Measurements from ENCODE around the gene SNX30.

The SNX30 gene

GRCh38 chr9:112894041-112894440 lies 143.5 kb downstream of the SNX30 start:
- no peaks in the 10 kb centered on the region; the same call in 1 of the 2 replicates for H3K9me3 ChIP-seq (ENCODE audit: control insufficient read depth, insufficient read depth, low read length)

DNA sequence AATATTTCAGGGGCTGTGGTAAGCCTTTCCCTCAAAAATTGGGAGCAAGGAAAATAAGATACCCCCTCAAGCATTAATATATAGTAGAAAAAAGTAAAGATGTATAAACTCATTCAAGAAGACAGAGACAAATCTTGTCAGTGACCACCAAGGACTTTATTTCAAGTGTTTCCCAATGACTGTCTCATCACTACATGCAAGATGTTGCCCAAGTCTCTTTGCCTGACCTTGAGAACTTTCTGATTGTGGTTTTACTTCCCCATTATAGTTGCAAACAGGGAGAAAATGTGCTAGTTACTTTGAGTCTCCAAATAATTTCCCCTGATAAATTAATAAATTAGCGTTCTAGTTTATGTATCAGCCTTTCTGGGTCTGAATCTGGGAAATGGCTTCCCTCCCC lies 144.1 kb downstream of the SNX30 start:
- Histone ChIP-seq H3K4me1 (ENCODE audit: insufficient read depth, low read length) (no peaks in the 10 kb centered on the region), H3K9ac (ENCODE audit: low read depth, low read length) (no peak overlapping the region)

More at GRCh38 chr9:112894041-112894440, 143.5 kb downstream of the SNX30 start:
- H3K4me1 ChIP-seq (ENCODE audit: insufficient read depth, low read length): no peaks in the 10 kb centered on the region
- no peak overlapping the region for H3K9ac ChIP-seq (ENCODE audit: low read depth, low read length)
- H3K36me3 ChIP-seq (ENCODE audit: insufficient read depth, low read length): no peaks in the 10 kb centered on the region

DNA sequence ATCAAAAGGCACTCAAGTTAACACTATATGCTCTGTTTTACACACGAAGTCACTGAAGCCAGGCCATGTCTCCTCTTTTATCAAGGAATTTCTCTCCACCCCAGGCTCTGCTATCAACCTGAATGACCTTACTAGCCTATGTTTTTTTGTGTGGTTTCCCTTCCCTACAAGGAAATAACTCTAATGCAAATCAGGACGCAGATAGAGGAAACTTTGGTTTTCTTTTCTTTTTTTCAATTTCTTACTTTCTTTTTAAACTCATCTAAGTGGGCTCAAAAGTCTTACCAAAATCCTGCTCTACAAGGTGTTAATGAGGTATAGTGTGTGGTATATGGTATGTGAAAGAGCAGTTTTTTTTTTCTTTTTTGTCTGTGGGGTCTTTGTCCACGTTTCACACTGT lies 145.6 kb downstream of the SNX30 start:
- H3K9ac ChIP-seq (ENCODE audit: low read depth, low read length): no peak overlapping the region

More for the DNA sequence above, 144.1 kb downstream of the SNX30 start:
- H3K9me3 ChIP-seq (ENCODE audit: control insufficient read depth, insufficient read depth, low read length): no peaks in the 10 kb centered on the region; the same call in 1 of the 2 replicates
- H3K36me3 ChIP-seq (ENCODE audit: insufficient read depth, low read length): no peaks in the 10 kb centered on the region

DNA sequence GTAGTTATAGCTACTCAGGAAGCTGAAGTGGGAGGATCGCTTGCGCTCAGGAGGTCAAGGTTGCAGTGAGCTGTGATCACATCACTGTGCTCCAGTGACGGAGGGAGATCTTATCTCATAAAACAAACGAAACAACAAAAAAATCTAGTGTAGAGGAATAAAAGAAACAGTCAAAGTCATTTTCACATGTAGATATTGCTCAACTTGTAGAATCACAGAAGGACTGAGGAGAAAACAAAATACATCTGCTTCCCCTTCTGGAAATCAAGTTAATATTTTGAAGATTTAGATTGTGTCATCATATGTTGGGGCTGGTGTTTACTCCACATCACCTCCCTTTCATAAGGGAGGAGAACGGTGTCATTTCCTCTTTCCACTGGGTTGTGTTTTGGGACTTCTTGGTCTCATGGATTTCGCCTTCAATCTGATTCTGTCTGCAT lies 148.3 kb downstream of the SNX30 start:
- H3K9me3 ChIP-seq (ENCODE audit: control insufficient read depth, insufficient read depth, low read length): no peaks in the 10 kb centered on the region
- no peak overlapping the region for H3K9ac ChIP-seq (ENCODE audit: low read depth, low read length)
- H3K4me1 ChIP-seq (ENCODE audit: insufficient read depth, low read length): no peaks in the 10 kb centered on the region
- H3K36me3 ChIP-seq (ENCODE audit: insufficient read depth, low read length): no peaks in the 10 kb centered on the region

More for the DNA sequence above, 145.6 kb downstream of the SNX30 start:
- Histone ChIP-seq H3K4me1 (ENCODE audit: insufficient read depth, low read length) (no peaks in the 10 kb centered on the region), H3K9me3 (ENCODE audit: control insufficient read depth, insufficient read depth, low read length) (no peaks in the 10 kb centered on the region), H3K36me3 (ENCODE audit: insufficient read depth, low read length) (no peaks in the 10 kb centered on the region)

DNA sequence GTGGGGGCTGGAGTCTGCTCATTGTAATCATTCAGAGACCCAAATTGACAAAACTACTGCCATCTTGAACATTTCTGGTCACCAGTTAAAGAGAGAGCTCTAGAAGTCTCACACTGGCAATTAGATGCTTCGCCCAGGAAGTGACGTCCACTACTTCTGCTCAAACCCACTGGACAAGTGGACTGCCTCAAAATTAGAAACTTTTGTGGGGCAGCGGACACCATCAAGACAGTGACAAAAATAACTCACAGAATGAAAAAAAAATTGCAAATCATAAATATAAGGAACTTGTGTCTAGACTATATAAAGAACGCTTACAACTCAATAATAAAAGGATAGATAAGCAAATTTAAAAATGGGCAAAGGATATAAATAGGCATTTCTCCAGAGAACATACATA lies 149.9 kb downstream of the SNX30 start:
- Histone ChIP-seq H3K9ac (ENCODE audit: low read depth, low read length) (no peak overlapping the region), H3K36me3 (ENCODE audit: insufficient read depth, low read length) (no peaks in the 10 kb centered on the region), H3K9me3 (ENCODE audit: control insufficient read depth, insufficient read depth, low read length) (no peaks in the 10 kb centered on the region), H3K4me1 (ENCODE audit: insufficient read depth, low read length) (no peaks in the 10 kb centered on the region)

DNA sequence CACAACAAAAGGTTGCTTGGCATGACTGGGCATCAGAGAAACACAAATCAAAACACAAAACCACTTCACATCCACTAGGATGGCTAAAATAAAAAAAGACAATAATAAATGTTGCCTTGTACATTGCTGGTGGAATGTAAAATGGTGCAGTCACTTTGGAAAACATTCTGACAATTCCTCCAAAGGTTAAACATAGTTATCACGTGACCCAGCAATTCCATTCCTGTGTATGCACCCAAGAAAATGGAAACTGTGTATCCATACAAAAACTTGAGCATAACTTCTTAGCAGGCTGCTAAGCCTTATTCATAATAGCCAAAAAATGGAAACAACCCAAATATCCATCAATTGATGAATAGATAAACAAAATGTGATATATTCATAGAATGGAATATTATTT lies 150.3 kb downstream of the SNX30 start:
- H3K4me1 ChIP-seq (ENCODE audit: insufficient read depth, low read length): no peaks in the 10 kb centered on the region
- H3K9me3 ChIP-seq (ENCODE audit: control insufficient read depth, insufficient read depth, low read length): no peaks in the 10 kb centered on the region
- no peaks in the 10 kb centered on the region for H3K36me3 ChIP-seq (ENCODE audit: insufficient read depth, low read length)
- H3K9ac ChIP-seq (ENCODE audit: low read depth, low read length): no peak overlapping the region

DNA sequence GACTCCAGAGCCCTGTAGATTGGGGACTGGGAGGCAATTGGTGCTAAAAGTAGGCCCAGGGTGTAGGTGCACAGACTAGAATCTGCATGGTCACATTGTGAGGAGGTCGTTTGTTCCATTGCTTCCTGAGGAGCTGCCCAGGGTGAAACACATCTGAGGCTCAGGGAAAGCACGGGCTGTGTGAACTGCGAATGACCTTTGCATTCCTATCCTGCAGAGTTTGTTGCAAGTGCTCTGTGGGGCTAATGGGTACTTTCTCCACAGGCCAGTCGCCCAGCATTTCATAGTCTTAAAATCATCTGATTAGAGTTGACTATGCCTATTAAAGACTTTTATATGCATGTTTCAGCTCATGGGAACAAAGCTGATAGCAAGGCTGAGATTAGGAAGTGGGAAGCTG lies 154.5 kb downstream of the SNX30 start:
- Histone ChIP-seq H3K9me3 (ENCODE audit: control insufficient read depth, insufficient read depth, low read length) (no peaks in the 10 kb centered on the region), H3K36me3 (ENCODE audit: insufficient read depth, low read length) (no peaks in the 10 kb centered on the region), H3K4me1 (ENCODE audit: insufficient read depth, low read length) (no peaks in the 10 kb centered on the region), H3K9ac (ENCODE audit: low read depth, low read length) (no peak overlapping the region)

DNA sequence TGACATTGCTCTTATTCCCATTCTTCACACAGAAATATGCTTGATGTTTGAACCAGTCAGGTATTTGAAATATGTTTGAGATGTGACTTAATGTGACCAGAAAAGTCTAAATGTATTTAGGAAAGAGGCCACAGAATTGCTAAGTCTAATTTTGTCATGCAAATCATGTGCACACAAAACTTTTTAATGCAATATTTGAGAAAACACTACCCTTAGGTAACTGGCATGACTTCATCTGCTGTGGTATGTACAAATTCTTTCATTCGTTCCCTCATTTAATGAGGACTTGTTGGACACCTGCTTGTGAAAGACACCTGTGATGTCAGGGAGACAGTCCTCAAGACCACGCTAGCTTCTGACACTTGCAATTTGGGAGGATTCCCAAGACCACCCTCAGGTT lies 161.2 kb downstream of the SNX30 start:
- no peaks in the 10 kb centered on the region for H3K36me3 ChIP-seq (ENCODE audit: insufficient read depth, low read length)
- no peaks in the 10 kb centered on the region for H3K4me1 ChIP-seq (ENCODE audit: insufficient read depth, low read length)
- no peak overlapping the region for H3K9ac ChIP-seq (ENCODE audit: low read depth, low read length)
- H3K9me3 ChIP-seq (ENCODE audit: control insufficient read depth, insufficient read depth, low read length): peaks cover 3% of the 10 kb centered on the region; the same call in 1 of the 2 replicates

DNA sequence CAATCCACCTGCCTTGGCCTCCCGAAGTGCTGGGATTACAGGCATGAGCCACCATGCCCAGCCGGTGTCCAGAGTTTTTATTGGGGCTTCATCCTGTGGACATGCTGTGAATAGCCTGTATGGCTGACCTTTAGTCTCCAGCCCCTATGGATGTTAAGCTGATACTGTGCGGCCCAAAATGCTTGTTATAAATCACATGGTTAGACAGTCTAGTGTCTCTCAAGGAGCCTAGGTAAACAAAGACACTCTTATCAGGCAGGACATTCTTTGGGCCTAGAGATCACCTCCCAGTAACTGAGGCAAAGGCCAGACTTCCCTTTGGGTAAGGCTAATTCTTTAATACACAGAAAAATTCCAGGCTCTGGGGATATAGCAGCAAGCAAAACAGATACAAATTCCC lies 162.1 kb downstream of the SNX30 start:
- H3K36me3 ChIP-seq (ENCODE audit: insufficient read depth, low read length): no peaks in the 10 kb centered on the region
- H3K4me1 ChIP-seq (ENCODE audit: insufficient read depth, low read length): no peaks in the 10 kb centered on the region
- H3K9me3 ChIP-seq (ENCODE audit: control insufficient read depth, insufficient read depth, low read length): peaks cover 3% of the 10 kb centered on the region; the same call in 1 of the 2 replicates
- no peak overlapping the region for H3K9ac ChIP-seq (ENCODE audit: low read depth, low read length)

- H3K9ac ChIP-seq (ENCODE audit: low read depth, low read length): no peak overlapping the region
- H3K36me3 ChIP-seq (ENCODE audit: insufficient read depth, low read length): no peaks in the 10 kb centered on the region
- no peaks in the 10 kb centered on the region for H3K4me1 ChIP-seq (ENCODE audit: insufficient read depth, low read length)
These were observed 162.8 kb downstream of the SNX30 start for GRCh38 chr9:112913326-112913725.

GRCh38 chr9:112914524-112914923 lies 164.0 kb downstream of the SNX30 start:
- H3K4me1 ChIP-seq (ENCODE audit: insufficient read depth, low read length): no peaks in the 10 kb centered on the region
- H3K9ac ChIP-seq (ENCODE audit: low read depth, low read length): no peak overlapping the region
- no peaks in the 10 kb centered on the region for H3K36me3 ChIP-seq (ENCODE audit: insufficient read depth, low read length)
- H3K9me3 ChIP-seq (ENCODE audit: control insufficient read depth, insufficient read depth, low read length): peaks cover 3% of the 10 kb centered on the region; the same call in 1 of the 2 replicates

More at GRCh38 chr9:112913326-112913725, 162.8 kb downstream of the SNX30 start:
- H3K9me3 ChIP-seq (ENCODE audit: control insufficient read depth, insufficient read depth, low read length): peaks cover 3% of the 10 kb centered on the region; the same call in 1 of the 2 replicates

DNA sequence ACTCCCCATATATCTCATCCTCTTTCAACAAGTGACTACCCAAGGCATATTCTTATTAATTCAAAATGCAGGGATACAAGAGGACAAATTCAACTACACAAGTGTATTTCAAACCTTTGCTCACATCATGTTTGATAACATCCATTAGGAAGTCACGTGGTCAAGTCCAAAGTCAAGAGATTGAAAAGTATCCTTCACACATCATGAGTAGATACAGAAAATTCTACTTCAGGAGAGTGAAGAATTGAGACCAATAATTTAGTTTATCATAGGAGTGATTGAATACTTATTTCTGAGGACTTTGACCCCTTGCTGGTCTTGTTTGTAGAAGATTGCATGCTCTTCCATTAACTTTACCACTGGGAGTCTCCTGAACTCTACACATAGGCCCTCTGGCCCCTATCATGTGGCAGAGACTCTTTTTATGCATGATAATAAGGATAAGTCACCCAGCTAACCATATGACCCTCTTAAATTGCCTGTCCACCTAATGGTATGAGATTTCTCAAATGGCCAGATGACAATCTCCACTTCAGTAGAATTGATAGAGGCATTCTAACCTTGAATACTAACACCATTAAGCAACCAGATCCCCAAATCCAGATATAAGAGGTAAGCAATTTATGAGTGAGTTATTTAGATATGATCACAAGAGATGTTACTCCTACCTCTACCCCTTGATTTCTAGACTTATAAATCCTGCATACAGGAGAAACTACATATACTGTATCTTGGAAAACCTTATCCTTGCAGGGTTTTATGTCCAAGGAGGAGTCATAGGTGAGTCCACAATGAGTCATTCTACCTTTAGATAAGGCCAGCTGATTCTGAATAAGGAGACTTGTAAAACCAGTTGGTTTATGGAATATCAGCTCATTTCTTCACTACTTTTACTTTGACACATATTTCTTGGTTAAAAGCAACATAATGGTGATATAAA lies 166.8 kb downstream of the SNX30 start:
- H3K9ac ChIP-seq (ENCODE audit: low read depth, low read length): no peak overlapping the region
- H3K4me1 ChIP-seq (ENCODE audit: insufficient read depth, low read length): no peaks in the 10 kb centered on the region
- no peaks in the 10 kb centered on the region for H3K36me3 ChIP-seq (ENCODE audit: insufficient read depth, low read length)
- H3K9me3 ChIP-seq (ENCODE audit: control insufficient read depth, insufficient read depth, low read length): 0 out of 2 replicates have a peak, but pooled peaks cover 3% of the 10 kb centered on the region

DNA sequence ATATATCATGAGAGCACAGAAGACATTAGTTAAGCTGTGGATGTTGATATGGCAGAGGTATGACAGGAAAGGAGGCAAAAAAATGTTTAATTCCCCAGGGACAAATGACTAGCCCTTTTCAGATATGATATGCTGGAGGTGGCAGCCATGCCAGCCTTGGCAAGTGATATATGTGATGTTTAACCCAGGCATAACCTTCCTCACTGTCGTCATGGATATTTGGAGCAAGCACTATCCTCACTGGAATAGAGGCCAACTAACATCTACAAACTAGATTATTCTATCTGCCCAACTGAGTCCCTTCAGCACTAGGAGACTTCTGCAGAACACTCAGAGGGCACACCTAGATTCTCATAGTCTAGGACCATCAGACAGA lies 167.4 kb downstream of the SNX30 start:
- H3K9me3 ChIP-seq (ENCODE audit: control insufficient read depth, insufficient read depth, low read length): no peaks in the 10 kb centered on the region
- H3K36me3 ChIP-seq (ENCODE audit: insufficient read depth, low read length): no peaks in the 10 kb centered on the region
- no peak overlapping the region for H3K9ac ChIP-seq (ENCODE audit: low read depth, low read length)
- no peaks in the 10 kb centered on the region for H3K4me1 ChIP-seq (ENCODE audit: insufficient read depth, low read length)

GRCh38 chr9:112921549-112921948 lies 171.0 kb downstream of the SNX30 start:
- Histone ChIP-seq H3K4me1 (ENCODE audit: insufficient read depth, low read length) (no peaks in the 10 kb centered on the region), H3K36me3 (ENCODE audit: insufficient read depth, low read length) (no peaks in the 10 kb centered on the region), H3K9me3 (ENCODE audit: control insufficient read depth, insufficient read depth, low read length) (no peaks in the 10 kb centered on the region), H3K9ac (ENCODE audit: low read depth, low read length) (no peak overlapping the region)

All from ES-I3 (cell line).